Tibial nerve (tissue), 4 donors: ENCODE measurements around the gene CHST4. TPM values are rescaled to one million over a fixed set of nuclear protein-coding genes. Genes with fewer than 3 reads are reported as not detected.
"Not testable (repeated sequence)": the region's sequence is repeated elsewhere in the genome, so short reads cannot be mapped to it uniquely, and the experiment has no call there.

Experiments
- DNase-seq, 2 donors: peaks; one replicate each; pipeline ENCODE4 v3.0.0-alpha.2; 2019; ENCODE audit warnings: low spot score in 2 of 2
- H3K27ac ChIP-seq, 4 donors: fragments of 200-600 bp; sonication (generic) in 3 of 4; one replicate each; pipeline ENCODE4 v1.5.1; 2017 to 2019; ENCODE audit warnings: mild to moderate bottlenecking in 1 of 4
- H3K27me3 ChIP-seq, 2 donors: fragments of 200-600 bp; sonication (generic) in 1 of 2; one replicate each; pipeline versions ENCODE4 v1.5.1 to v1.6.0; 2017 to 2019
- H3K36me3 ChIP-seq, 3 donors: fragments of 200-600 bp; sonication (generic); one replicate each; pipeline ENCODE4 v1.5.1; 2018 to 2019
- H3K4me1 ChIP-seq, 4 donors: fragments of 200-600 bp; sonication (generic) in 3 of 4; one replicate each; pipeline ENCODE4 v1.5.1; 2017 to 2019
- H3K4me3 ChIP-seq, 4 donors: fragments of 200-600 bp; sonication (generic) in 3 of 4; one replicate each; pipeline ENCODE4 v1.5.1; 2017 to 2019; ENCODE audit warnings: mild to moderate bottlenecking in 1 of 4, moderate library complexity in 1 of 4
- H3K9me3 ChIP-seq, 4 donors: fragments of 200-600 bp; sonication (generic) in 3 of 4; one replicate each; pipeline ENCODE4 v1.5.1; 2017 to 2019
- CTCF ChIP-seq, 5 experiments: fragments of 200-600 bp in 3 of 5; fragments of 450-650 bp in 2 of 5; sonication (generic) in 3 of 5; IDR thresholded peaks; one replicate each; pipeline ENCODE4 v1.5.1; 2016 to 2019; ENCODE audit warnings: antibody characterized with exemption in 5 of 5, mild to moderate bottlenecking in 3 of 5, moderate library complexity in 2 of 5
- EP300 ChIP-seq, 2 donors: sonication (generic); formaldehyde crosslinking; IDR thresholded peaks; one replicate each; pipeline ENCODE4 v1.6.1; 2017; ENCODE audit warnings: antibody characterized with exemption in 2 of 2, mild to moderate bottlenecking in 1 of 2
- POLR2A ChIP-seq, 2 donors: fragments of 450-650 bp; IDR thresholded peaks; one replicate each; pipeline ENCODE4 v1.6.1; 2017; ENCODE audit warnings: antibody characterized with exemption in 2 of 2, mild to moderate bottlenecking in 2 of 2, moderate library complexity in 2 of 2
- WGBS, 2 donors: methylation state at CpG; one replicate each; pipeline ENCODE4 v1.1.5; 2018; 5-methylcytosine and 5-hydroxymethylcytosine counted together
- total RNA-seq, 4 donors: library from RNA; depleted of rRNA; stranded (reverse); fragments of >200 nt; gene quantifications; one replicate each; pipeline ENCODE4 v1.1.0, GENCODE V29; 2016

Gene CHST4
- total RNA-seq, 4 donors from 2014 or later: not detected

- 70 to 81% methylated on average over 1 of the region's 1 CpG for WGBS, 2 donors
- TF ChIP-seq POLR2A (IDR thresholded peaks at IDR 0.05) (no peak), CTCF (IDR thresholded peaks at IDR 0.05) (no peak), EP300 (IDR thresholded peaks at IDR 0.05) (no peak)
- Histone ChIP-seq H3K36me3 (no peaks in the 10 kb centered on the region), H3K4me3 (no peak overlapping the region), H3K27me3 (no peaks in the 10 kb centered on the region), H3K4me1 (no peaks in the 10 kb centered on the region), H3K27ac (no peak overlapping the region), H3K9me3 (peaks cover 0 to under 1% (median 0%) of the 10 kb centered on the region in 4 donors)
- DNase-seq: no peak
Observed at GRCh38 chr16:71555230-71555891, 29.1 kb downstream of the CHST4 start.

- no peak for TF ChIP-seq EP300 (IDR thresholded peaks at IDR 0.05)
- TF ChIP-seq CTCF (IDR thresholded peaks at IDR 0.05): no peak
- TF ChIP-seq POLR2A (IDR thresholded peaks at IDR 0.05): no peak
- Histone ChIP-seq H3K4me3 (no peak overlapping the region), H3K9me3 (peaks cover 0 to 11% (median 0%) of the 10 kb centered on the region in 4 donors), H3K4me1 (no peaks in the 10 kb centered on the region), H3K27ac (no peak overlapping the region), H3K27me3 (no peaks in the 10 kb centered on the region), H3K36me3 (no peaks in the 10 kb centered on the region)
- 87 to 95% methylated on average over 3 of the region's 3 CpGs for whole genome bisulfite sequencing, 2 donors
- no peak for DNase-seq
Observed at GRCh38 chr16:71557299-71557698, 31.1 kb downstream of the CHST4 start.

- DNase-seq: no peak
- TF ChIP-seq EP300 (IDR thresholded peaks at IDR 0.05) (no peak), POLR2A (IDR thresholded peaks at IDR 0.05) (no peak)
- H3K27me3 ChIP-seq: no peaks in the 10 kb centered on the region
- no peaks in the 10 kb centered on the region for H3K36me3 ChIP-seq
- H3K4me1 ChIP-seq: no peaks in the 10 kb centered on the region
- H3K27ac ChIP-seq: no peak overlapping the region
- no peak overlapping the region for H3K4me3 ChIP-seq
- peaks cover 0 to 18% (median 0%) of the 10 kb centered on the region in 4 donors for H3K9me3 ChIP-seq
- 68 to 69% methylated on average over 3 of the region's 3 CpGs for WGBS, 2 donors
Observed at GRCh38 chr16:71557954-71558582, 31.8 kb downstream of the CHST4 start.

- H3K27ac ChIP-seq: no peak overlapping the region
- no peak for DNase-seq
- peaks cover 0 to 18% (median 0%) of the 10 kb centered on the region in 4 donors for H3K9me3 ChIP-seq
- H3K4me3 ChIP-seq: no peak overlapping the region
- TF ChIP-seq EP300 (IDR thresholded peaks at IDR 0.05) (no peak), POLR2A (IDR thresholded peaks at IDR 0.05) (no peak), CTCF (IDR thresholded peaks at IDR 0.05) (no peak)
- no peaks in the 10 kb centered on the region for H3K27me3 ChIP-seq
- no peaks in the 10 kb centered on the region for H3K36me3 ChIP-seq
- peaks cover 0 to 9% (median 0%) of the 10 kb centered on the region in 4 donors for H3K4me1 ChIP-seq
Observed at GRCh38 chr16:71559855-71560254, 33.6 kb downstream of the CHST4 start.

GRCh38 chr16:71561886-71562285 is 35.7 kb downstream of the CHST4 start:
- Histone ChIP-seq H3K9me3 (peaks cover 0 to 18% (median 0%) of the 10 kb centered on the region in 4 donors), H3K4me1 (peaks cover 0 to 19% (median 0%) of the 10 kb centered on the region in 4 donors)
- not testable (repeated sequence) for DNase-seq, H3K36me3 ChIP-seq, H3K4me3 ChIP-seq, H3K27me3 ChIP-seq, H3K27ac ChIP-seq
- WGBS, 2 donors: 81 to 83% methylated on average over 8 of the region's 8 CpGs

GRCh38 chr16:71562552-71562951 is 36.3 kb downstream of the CHST4 start:
- H3K27ac ChIP-seq: no peak overlapping the region
- peaks cover 0 to 19% (median 0%) of the 10 kb centered on the region in 4 donors for H3K4me1 ChIP-seq
- peaks cover 0 to 18% (median 0%) of the 10 kb centered on the region in 4 donors for H3K9me3 ChIP-seq
- no peak for TF ChIP-seq CTCF (IDR thresholded peaks at IDR 0.05)
- TF ChIP-seq POLR2A (IDR thresholded peaks at IDR 0.05): no peak
- TF ChIP-seq EP300 (IDR thresholded peaks at IDR 0.05): no peak
- 98 to 100% methylated on average over 1 of the region's 1 CpG for WGBS, 2 donors
- DNase-seq: no peak
- H3K27me3 ChIP-seq: no peaks in the 10 kb centered on the region
- H3K36me3 ChIP-seq: no peaks in the 10 kb centered on the region
- H3K4me3 ChIP-seq: no peak overlapping the region
